Endothelial cell of umbilical vein (primary cell): ENCODE data around the gene BBS5. TPM values are rescaled to one million over a fixed set of nuclear protein-coding genes. Genes with fewer than 3 reads are reported as not detected.

ENCODE experiments used
- BruUV-seq: library from RNA; stranded (reverse); fragments of 400-500 nt; replicated peaks from 2 replicates; lab custom pipeline; 2021; lab: Mats Ljungman, UMichigan
- CTCF ChIA-PET: fragments of 300-600, 350-600 bp; sonication (Branson Sonifier 250); formaldehyde crosslinking; loops from one replicate; lab custom pipeline; 2021; ENCODE audit warnings: antibody characterized with exemption, inconsistent platforms; lab: Charles Lee
- POLR2A ChIA-PET: fragments of 300-600, 350-600 bp; sonication (Branson Sonifier 250); formaldehyde crosslinking; loops from one replicate; lab custom pipeline; 2021; ENCODE audit warnings: antibody characterized with exemption, inconsistent platforms; lab: Charles Lee
- DNase-seq: peaks from one replicate; pipeline ENCODE4 v3.0.0-alpha.2; 2011; ENCODE audit warnings: low read depth, low spot score
- FAIRE-seq: peaks from 2 replicates; lab custom pipeline; 2011; peaks lifted over from hg19 to GRCh38; lab: Jason Lieb, UNC
- H2AFZ ChIP-seq: 2 replicates; pipeline ENCODE4 v1.6.0; 2012; ENCODE audit warnings: low read depth, low read length, control low read depth, inconsistent platforms
- H3K27ac ChIP-seq: 2 replicates; pipeline ENCODE4 v1.5.1; 2011; ENCODE audit warnings: low read depth, mild to moderate bottlenecking, control low read depth, low read length, moderate library complexity; ENCODE audit not compliant: insufficient read depth
- H3K27me3 ChIP-seq, 2 experiments: 2 replicates each; pipeline versions ENCODE4 v1.6.0 to v1.6.1; 2011; ENCODE audit warnings: low read length in 2 of 2, mixed read lengths in 1 of 2; ENCODE audit not compliant: control insufficient read depth in 2 of 2, insufficient read depth in 2 of 2
- H3K36me3 ChIP-seq, 2 experiments: 2 replicates in 1 of 2; 3 replicates in 1 of 2; pipeline ENCODE4 v1.5.1; 2011; ENCODE audit warnings: low read length in 2 of 2, mild to moderate bottlenecking in 1 of 2, moderate library complexity in 1 of 2; ENCODE audit not compliant: control insufficient read depth in 2 of 2, insufficient read depth in 2 of 2; ENCODE audit errors: extremely low read depth in 1 of 2
- H3K4me1 ChIP-seq: 3 replicates; pipeline ENCODE4 v1.5.1; 2011; ENCODE audit warnings: mild to moderate bottlenecking, low read length; ENCODE audit not compliant: control insufficient read depth, insufficient read depth; ENCODE audit errors: extremely low read depth
- H3K4me2 ChIP-seq: 2 replicates; pipeline ENCODE4 v1.6.1; 2011; ENCODE audit warnings: low read length, control low read depth, mixed read lengths; ENCODE audit not compliant: insufficient read depth
- H3K4me3 ChIP-seq, 3 experiments: fragments of 200-600 bp in 1 of 3; sonication (generic), shearing (Covaris generic) in 1 of 3; replicated peaks in 1 of 3; 2 replicates each; pipeline ENCODE4 v1.5.1; 2011 to 2016; ENCODE audit warnings: control low read depth in 3 of 3, low read length in 3 of 3, mild to moderate bottlenecking in 2 of 3, inconsistent platforms in 1 of 3, low read depth in 1 of 3, moderate library complexity in 1 of 3; ENCODE audit not compliant: insufficient read depth in 1 of 3
- H3K79me2 ChIP-seq: 2 replicates; pipeline ENCODE4 v1.6.0; 2012; ENCODE audit warnings: low read length, inconsistent platforms; ENCODE audit not compliant: control insufficient read depth, insufficient read depth
- H3K9ac ChIP-seq: replicated peaks from 2 replicates; pipeline ENCODE3; 2011; ENCODE audit warnings: low read length, control low read depth; ENCODE audit not compliant: insufficient read depth; ENCODE audit errors: extremely low read depth
- H3K9me1 ChIP-seq: replicated peaks from 3 replicates; pipeline ENCODE4 v1.6.0; 2011; ENCODE audit warnings: mild to moderate bottlenecking, low read length; ENCODE audit not compliant: control insufficient read depth, insufficient read depth; ENCODE audit errors: extremely low read depth
- H3K9me3 ChIP-seq: replicated peaks from 2 replicates; pipeline ENCODE4 v1.5.1; 2012; ENCODE audit warnings: low read length, inconsistent platforms; ENCODE audit not compliant: control insufficient read depth, insufficient read depth
- H4K20me1 ChIP-seq: replicated peaks from 2 replicates; pipeline ENCODE3; 2011; ENCODE audit warnings: mild to moderate bottlenecking, low read length; ENCODE audit not compliant: control insufficient read depth, insufficient read depth; ENCODE audit errors: extremely low read depth
- CTCF ChIP-seq, 2 donors: IDR thresholded peaks; 1 replicate in 1 of 2; 2 replicates in 1 of 2; pipeline ENCODE4 v1.5.1; 2011; ENCODE audit warnings: low read length in 2 of 2, mild to moderate bottlenecking in 2 of 2, moderate library complexity in 2 of 2, control low read depth in 1 of 2, inconsistent platforms in 1 of 2, low read depth in 1 of 2; ENCODE audit not compliant: insufficient read depth in 1 of 2; ENCODE audit errors: extremely low read depth in 1 of 2
- EZH2 ChIP-seq: IDR thresholded peaks from 2 replicates; pipeline ENCODE4 v1.6.1; 2012; ENCODE audit warnings: borderline replicate concordance, low read depth, mild to moderate bottlenecking, moderate library complexity, low read length, inconsistent platforms; ENCODE audit not compliant: severe bottlenecking
- FOS ChIP-seq: IDR thresholded peaks from 2 replicates; pipeline ENCODE4 v1.6.1; 2011; ENCODE audit warnings: mild to moderate bottlenecking, low read length, moderate library complexity, borderline replicate concordance; ENCODE audit not compliant: insufficient read depth
- GATA2 ChIP-seq: IDR thresholded peaks from 2 replicates; pipeline ENCODE4 v1.7.0; 2011; ENCODE audit warnings: low read depth, mild to moderate bottlenecking, moderate library complexity, mixed read lengths, low read length; ENCODE audit not compliant: insufficient read length, insufficient read depth
- JUN ChIP-seq: IDR thresholded peaks from 2 replicates; pipeline ENCODE4 v1.6.1; 2011; ENCODE audit warnings: borderline replicate concordance, low read depth; ENCODE audit not compliant: insufficient read length, insufficient read depth
- MAX ChIP-seq: IDR thresholded peaks from 2 replicates; pipeline ENCODE4 v1.6.1; 2011; ENCODE audit not compliant: insufficient read depth, insufficient read length
- MYC ChIP-seq: IDR thresholded peaks from one replicate; pipeline ENCODE4 v1.6.1; 2011; ENCODE audit warnings: mild to moderate bottlenecking, low read depth, low read length
- POLR2A ChIP-seq: IDR thresholded peaks from 2 replicates; pipeline ENCODE4 v1.6.1; 2012; ENCODE audit warnings: low read depth, mild to moderate bottlenecking, control low read depth, low read length
- POLR2AphosphoS5 ChIP-seq: IDR thresholded peaks from 2 replicates; pipeline ENCODE4 v1.6.1; 2012; ENCODE audit warnings: low read depth, mild to moderate bottlenecking, control low read depth, low read length, moderate library complexity; ENCODE audit not compliant: insufficient read depth
- dilution Hi-C: fragments of 300-500 bp; cut with MboI; formaldehyde crosslinking; loops from one replicate; pipeline ENCODE4 v1.15.0; 2019; ENCODE audit warnings: low sequenced_read_pairs; ENCODE audit not compliant: extremely low pct_ligation_motif_present
- intact Hi-C: fragments of 100-400 bp; cut with micrococcal nuclease; formaldehyde crosslinking; loops from one replicate; pipeline ENCODE4 v1.10.0; 2022
- polyA plus RNA-seq, 4 experiments: library from polyadenylated mRNA; depleted of rRNA in 3 of 4; stranded (reverse) in 3 of 4; unstranded in 1 of 4; fragments of >200 nt; gene quantifications; 2 replicates each; pipeline versions ENCODE4 v1.2.1 to v1.2.3, GENCODE V29; 2011 to 2012; ENCODE audit warnings: missing spikeins in 1 of 4
- total RNA-seq: library from RNA; stranded (reverse); gene quantifications from 2 replicates; pipeline ENCODE4 v1.2.3, GENCODE V29; 2021

Gene BBS5
- total and polyA plus RNA-seq, 2 donors (not counting 3 experiments of a cell fraction or from before 2014, with no cell fraction given), result 2.9 to 5.6 TPM

- dilution Hi-C loops, result no loop called here
- intact Hi-C loops, result no loop called here
- CTCF ChIA-PET, result no interaction called here
These were observed 16.1 kb downstream of the BBS5 start for GRCh38 chr2:169495310-169495928.

More at GRCh38 chr2:169495310-169495928, 16.1 kb downstream of the BBS5 start:
- Histone ChIP-seq H3K4me1 (no peaks in the 10 kb centered on the region), H3K79me2 (no peaks in the 10 kb centered on the region), H2AFZ (no peak overlapping the region), H3K27me3 (no peaks in the 10 kb centered on the region), H3K9me1 (no peaks in the 10 kb centered on the region), H3K9ac (no peak overlapping the region), H3K27ac (no peak overlapping the region), H3K4me2 (no peak overlapping the region), H4K20me1 (no peaks in the 10 kb centered on the region), H3K4me3 (no peak overlapping the region), H3K9me3 (no peaks in the 10 kb centered on the region), H3K36me3 (no peaks in the 10 kb centered on the region)
- POLR2A ChIA-PET, result no interaction called here
- no peak for TF ChIP-seq MYC
- no peak for TF ChIP-seq POLR2AphosphoS5
- TF ChIP-seq GATA2, result no peak
- no peak for TF ChIP-seq CTCF (IDR thresholded peaks at IDR 0.05; ENCODE audit: extremely low read depth in 1 of 2, insufficient read depth in 1 of 2, low read depth in 1 of 2, low read length in 2 of 2)
- TF ChIP-seq POLR2A, result no peak
- TF ChIP-seq JUN, result no peak
- no peak for TF ChIP-seq EZH2
- no peak for TF ChIP-seq FOS
- TF ChIP-seq MAX, result no peak
- DNase-seq (no peak), FAIRE-seq (no peak)
- BruUV-seq, result no TSS peak
